IMR-90 (cell line): ENCODE data around the gene ARID3C.

Source experiments
- CEBPB ChIP-seq: IDR thresholded peaks from 2 replicates; pipeline ENCODE4 v1.6.1; 2012; ENCODE audit warnings: low read depth, low read length, improper control_type of control experiment
- CHD1 ChIP-seq: IDR thresholded peaks from 2 replicates; pipeline ENCODE4 v1.6.1; 2012; ENCODE audit warnings: low read depth, low read length, improper control_type of control experiment
- CTCF ChIP-seq: conservative IDR thresholded peaks from 2 replicates; pipeline ENCODE4 v1.5.1; 2012; ENCODE audit warnings: mild to moderate bottlenecking, low read depth, low read length, improper control_type of control experiment
- FOS ChIP-seq: fragments of 150-350 bp; IDR thresholded peaks from 2 replicates; pipeline ENCODE4 v1.6.1; 2016; ENCODE audit warnings: low read depth, low read length
- MAZ ChIP-seq: IDR thresholded peaks from 2 replicates; pipeline ENCODE4 v1.6.1; 2012; ENCODE audit warnings: low read depth, mild to moderate bottlenecking, low read length, improper control_type of control experiment, moderate library complexity, borderline replicate concordance
- MXI1 ChIP-seq: IDR thresholded peaks from 2 replicates; pipeline ENCODE4 v1.6.1; 2012; ENCODE audit warnings: low read depth, mild to moderate bottlenecking, low read length, moderate library complexity, borderline replicate concordance
- NFE2L2 ChIP-seq: fragments of 150-350 bp; IDR thresholded peaks from 2 replicates; pipeline ENCODE4 v1.6.1; 2016; ENCODE audit warnings: low read depth, mild to moderate bottlenecking, low read length
- POLR2A ChIP-seq: IDR thresholded peaks from 2 replicates; pipeline ENCODE4 v1.6.1; 2012; ENCODE audit warnings: mild to moderate bottlenecking, low read depth, low read length
- RCOR1 ChIP-seq: IDR thresholded peaks from 2 replicates; pipeline ENCODE4 v1.6.1; 2012; ENCODE audit warnings: mild to moderate bottlenecking, low read length, improper control_type of control experiment; ENCODE audit not compliant: insufficient replicate concordance
- RFX5 ChIP-seq: IDR thresholded peaks from 2 replicates; pipeline ENCODE4 v1.8.0; 2012; ENCODE audit warnings: low read depth, mild to moderate bottlenecking, low read length, moderate library complexity
- USF2 ChIP-seq: fragments of 150-350 bp; IDR thresholded peaks from 2 replicates; pipeline ENCODE4 v1.6.1; 2017; ENCODE audit warnings: mild to moderate bottlenecking, antibody characterized with exemption, low read length, low read depth

DNA sequence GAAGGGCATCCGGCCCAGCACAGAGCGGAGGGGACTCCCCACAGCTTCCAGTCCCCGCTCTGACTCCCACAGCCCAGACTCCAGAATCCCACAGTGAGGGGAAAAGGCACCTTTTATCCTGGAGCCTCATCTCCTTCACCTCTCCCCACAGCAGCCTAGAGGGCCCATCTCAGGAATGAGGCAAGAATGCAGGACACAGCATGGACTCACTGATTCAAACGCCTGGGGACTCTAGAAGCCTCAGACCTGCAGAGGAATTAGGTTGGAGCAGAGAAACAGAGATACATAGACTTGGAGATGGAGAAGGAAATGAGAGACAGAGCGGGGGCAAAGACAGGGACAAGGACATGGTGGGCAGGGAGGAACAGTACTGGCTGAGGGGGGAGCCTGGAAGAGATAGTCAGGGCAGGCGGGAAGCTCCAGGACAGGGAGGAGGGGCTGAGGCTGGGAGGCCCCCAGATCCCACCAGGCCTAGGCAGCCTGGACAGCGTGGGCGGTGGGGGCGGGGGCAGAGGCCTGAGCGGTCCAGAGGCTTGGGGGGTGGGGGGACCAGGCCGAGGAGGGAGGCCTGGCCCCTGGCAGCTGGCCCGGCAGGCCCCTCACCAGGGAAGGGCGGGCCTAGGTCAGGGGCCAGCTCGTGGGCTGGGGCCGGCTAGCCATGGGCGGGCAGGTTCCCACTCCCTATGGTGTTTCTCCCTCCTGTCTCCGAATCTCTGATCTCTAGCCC, 55.1 kb downstream of the ARID3C start:
- TF ChIP-seq NFE2L2, result no peak
- no peak for TF ChIP-seq MXI1
- TF ChIP-seq CTCF, result no peak
- TF ChIP-seq USF2, result no peak
- TF ChIP-seq CHD1, result no peak
- TF ChIP-seq MAZ, result no peak
- no peak for TF ChIP-seq CEBPB
- TF ChIP-seq RCOR1, result no peak
- TF ChIP-seq POLR2A, result no peak
- TF ChIP-seq FOS, result no peak
- TF ChIP-seq RFX5, result no peak
